Stimulated activated CD8-positive, alpha-beta memory T cell treated with anti-CD3 and anti-CD28 coated beads, Interleukin-2, amount 100 ng/mL, for 1 hour (primary cell): ENCODE results near the gene CEBPZ.

Experiments
- DNase-seq, 2 donors: peaks; one replicate each; pipeline ENCODE4 v3.0.0-alpha.2; 2020; ENCODE audit warnings: low read depth in 2 of 2

Gene CEBPZ

GRCh38 chr2:37181726-37182684, 49.4 kb downstream of the CEBPZ start:
- DNase-seq: no peak

DNA sequence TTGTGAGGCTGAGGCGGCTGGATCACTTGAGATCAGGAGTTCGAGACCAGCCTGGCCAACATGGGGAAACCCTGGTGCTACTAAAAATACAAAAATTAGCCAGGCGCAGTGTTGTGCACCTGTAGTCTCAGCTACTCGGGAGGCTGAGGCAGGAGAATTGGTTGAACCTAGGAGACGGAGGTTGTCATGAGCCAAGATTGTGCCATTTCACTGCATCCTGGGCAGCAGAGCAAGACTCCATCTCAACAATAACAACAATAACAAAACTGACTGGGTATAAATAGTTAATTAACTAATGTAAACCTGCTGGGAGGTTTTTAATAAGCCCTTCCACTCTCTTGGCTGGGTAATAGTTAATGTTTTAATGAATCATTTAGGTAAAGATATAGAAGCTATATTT, 50.8 kb downstream of the CEBPZ start:
- no peak for DNase-seq

DNA sequence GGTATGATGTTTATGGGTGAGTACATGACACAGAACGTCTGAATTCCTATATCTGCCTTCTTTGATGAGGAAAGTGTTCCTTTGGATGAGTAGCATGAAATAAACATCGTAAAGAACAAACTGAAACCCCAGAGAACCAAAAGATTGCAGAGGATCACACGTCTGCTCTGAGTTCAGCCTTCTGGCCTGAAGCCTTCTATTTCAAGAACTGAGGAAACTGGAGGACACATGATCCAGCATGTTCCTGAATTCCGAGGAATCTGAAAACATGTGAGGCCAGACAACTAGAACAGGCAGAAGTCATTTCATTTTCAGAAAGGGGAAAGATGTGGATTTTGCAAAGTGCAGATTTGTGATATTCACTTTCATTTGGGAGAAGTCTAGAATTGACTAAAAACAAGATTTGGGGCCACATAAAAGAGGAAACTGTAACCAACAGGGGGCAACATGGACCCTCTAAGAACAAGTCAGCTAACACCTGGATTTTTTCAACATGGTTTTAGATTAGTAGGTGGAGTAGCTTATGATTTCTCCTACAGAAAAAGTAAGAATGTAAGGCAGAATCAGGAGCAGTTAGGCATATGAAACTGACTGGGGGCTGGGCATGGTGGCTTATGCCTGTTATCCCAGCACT, 51.3 kb downstream of the CEBPZ start:
- no peak for DNase-seq

DNA sequence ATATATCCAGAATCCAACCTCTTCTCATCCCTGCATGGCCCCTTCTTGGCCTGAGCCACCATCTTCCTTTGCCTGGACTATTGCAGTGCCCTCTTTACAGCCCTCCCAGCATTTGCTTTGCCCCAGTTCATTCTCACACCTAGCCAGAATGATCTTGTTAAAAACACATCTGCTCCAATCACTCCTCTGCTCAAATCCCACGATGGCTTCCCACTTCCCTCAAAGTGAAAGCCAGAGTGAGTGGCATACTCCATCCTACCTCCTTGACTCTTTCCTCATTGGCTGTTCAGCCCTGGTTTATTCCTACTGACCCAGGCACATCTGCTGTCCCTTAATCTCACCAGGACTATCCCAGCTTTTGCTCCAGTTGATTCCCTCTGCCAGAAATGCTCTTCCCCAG, 57.7 kb downstream of the CEBPZ start:
- no peak for DNase-seq

DNA sequence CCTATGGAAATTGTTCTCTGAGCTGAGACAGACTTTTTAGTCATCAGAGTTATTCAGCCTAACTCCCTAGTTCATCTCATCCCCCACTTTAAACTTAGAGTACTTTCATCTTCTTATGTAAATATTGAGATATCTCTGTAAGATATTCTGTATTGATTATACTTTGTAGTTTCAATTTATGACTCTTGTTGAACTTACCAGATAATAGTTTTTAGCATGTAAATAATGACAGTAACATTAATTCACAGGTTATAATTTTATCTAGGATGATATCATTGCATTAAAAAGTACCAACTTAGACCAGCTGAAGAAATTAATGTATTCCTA, 59.8 kb downstream of the CEBPZ start:
- no peak for DNase-seq

GRCh38 chr2:37168217-37168981, 63.0 kb downstream of the CEBPZ start:
- DNase-seq: no peak

- DNase-seq: no peak
Observed at GRCh38 chr2:37167636-37168180, 63.7 kb downstream of the CEBPZ start.

DNA sequence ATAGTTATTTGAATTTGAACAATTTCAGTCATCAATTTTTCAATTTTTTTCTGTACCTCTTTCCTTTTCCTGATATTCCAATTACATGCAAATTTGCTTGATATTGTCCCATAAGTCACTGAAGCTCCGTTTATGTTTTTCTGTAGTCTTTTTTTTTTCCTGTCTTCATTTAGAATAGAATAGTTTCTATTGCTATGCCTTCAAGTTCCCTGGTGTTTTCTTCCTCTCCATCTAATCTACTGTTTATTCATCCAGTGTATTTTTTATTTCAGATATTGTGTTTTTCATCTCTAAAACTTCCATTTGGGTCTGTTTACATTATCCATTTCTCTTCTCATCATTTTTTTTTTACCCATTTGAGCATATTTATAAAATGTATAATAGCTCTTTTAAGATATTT, 66.6 kb downstream of the CEBPZ start:
- no peak for DNase-seq

- DNase-seq: peak; percentile 58 to 78
Observed at GRCh38 chr2:37156857-37157714, 74.3 kb downstream of the CEBPZ start, which contains the start of gene EIF2AK2. EIF2AK2 (minus strand) TSS chr2:37156980; CDS start chr2:37147806, 9,174 bp downstream.

- peak in 1 of 2 donors; percentile 29 for DNase-seq
Observed at GRCh38 chr2:37156071-37156856, 75.1 kb downstream of the CEBPZ start.

DNA sequence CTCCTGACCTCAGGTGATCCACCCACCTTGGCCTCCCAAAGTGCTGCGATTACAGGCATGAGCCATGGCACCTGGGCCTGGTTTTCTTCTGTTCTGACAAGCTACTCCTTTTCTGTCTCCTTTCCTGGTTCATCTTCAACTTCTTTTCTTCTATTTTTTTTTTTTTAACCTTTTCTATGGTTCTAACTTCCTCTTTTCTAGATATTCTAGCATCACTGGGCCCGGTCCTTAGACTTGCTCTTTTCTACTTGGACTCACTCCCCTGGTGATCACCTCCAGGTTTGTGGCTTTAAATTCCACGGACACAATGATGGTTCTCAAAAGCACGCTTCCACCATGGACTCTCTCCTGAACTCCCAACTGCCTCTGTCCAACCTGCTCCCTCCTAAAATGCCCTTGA, 76.6 kb downstream of the CEBPZ start:
- no peak for DNase-seq

GRCh38 chr2:37153224-37153623, 78.2 kb downstream of the CEBPZ start:
- DNase-seq: no peak
